ENCODE measurements around the gene CAB39. TPM values are rescaled to one million over a fixed set of nuclear protein-coding genes. Genes with fewer than 3 reads are reported as not detected.

Gene CAB39
- total RNA-seq, 4 donors from 2014 or later, result 73.6 to 105 (median 83.9) TPM

DNA sequence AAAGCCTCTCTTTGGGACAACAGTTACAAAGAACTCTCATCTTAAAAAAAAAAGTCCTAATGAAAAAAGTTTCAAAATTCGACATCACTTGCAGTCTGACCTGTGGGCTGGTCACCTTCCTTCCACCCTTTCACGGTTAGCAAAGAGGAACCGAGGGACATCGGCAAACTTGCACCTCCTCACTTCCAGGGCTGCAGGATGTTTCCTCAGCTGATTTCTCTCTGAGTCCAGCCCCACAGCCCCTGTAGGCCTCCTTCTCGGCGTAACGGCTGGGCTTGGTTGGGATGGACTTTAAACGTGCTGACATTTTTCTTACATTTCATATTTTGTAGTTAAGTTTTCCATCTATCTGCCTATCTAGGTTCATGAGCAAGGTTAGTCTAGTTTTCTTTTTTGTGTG is 5.7 kb upstream of the CAB39 start:
- Histone ChIP-seq H3K9me3 (peaks cover 0 to 7% (median 0%) of the 10 kb centered on the region in 4 donors), H3K27me3 (no peaks in the 10 kb centered on the region), H3K4me1 (peaks cover 0 to 5% (median 3%) of the 10 kb centered on the region in 4 donors), H3K4me3 (no peak overlapping the region), H3K27ac (replicated peaks in 1 of 4) (no peak overlapping the region), H3K36me3 (no peaks in the 10 kb centered on the region)
- intact Hi-C loops (cut with DNase I), result no loop called here
- DNase-seq (ENCODE audit: extremely low spot score), result no peak
- TF ChIP-seq, protein P1, sequence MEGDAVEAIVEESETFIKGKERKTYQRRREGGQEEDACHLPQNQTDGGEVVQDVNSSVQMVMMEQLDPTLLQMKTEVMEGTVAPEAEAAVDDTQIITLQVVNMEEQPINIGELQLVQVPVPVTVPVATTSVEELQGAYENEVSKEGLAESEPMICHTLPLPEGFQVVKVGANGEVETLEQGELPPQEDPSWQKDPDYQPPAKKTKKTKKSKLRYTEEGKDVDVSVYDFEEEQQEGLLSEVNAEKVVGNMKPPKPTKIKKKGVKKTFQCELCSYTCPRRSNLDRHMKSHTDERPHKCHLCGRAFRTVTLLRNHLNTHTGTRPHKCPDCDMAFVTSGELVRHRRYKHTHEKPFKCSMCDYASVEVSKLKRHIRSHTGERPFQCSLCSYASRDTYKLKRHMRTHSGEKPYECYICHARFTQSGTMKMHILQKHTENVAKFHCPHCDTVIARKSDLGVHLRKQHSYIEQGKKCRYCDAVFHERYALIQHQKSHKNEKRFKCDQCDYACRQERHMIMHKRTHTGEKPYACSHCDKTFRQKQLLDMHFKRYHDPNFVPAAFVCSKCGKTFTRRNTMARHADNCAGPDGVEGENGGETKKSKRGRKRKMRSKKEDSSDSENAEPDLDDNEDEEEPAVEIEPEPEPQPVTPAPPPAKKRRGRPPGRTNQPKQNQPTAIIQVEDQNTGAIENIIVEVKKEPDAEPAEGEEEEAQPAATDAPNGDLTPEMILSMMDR (IDR thresholded peaks at IDR 0.05), result no peak
- TF ChIP-seq EP300 (IDR thresholded peaks at IDR 0.05), result no peak
- no peak for TF ChIP-seq POLR2A (IDR thresholded peaks at IDR 0.05; ENCODE audit: low read depth)
- TF ChIP-seq POLR2AphosphoS5 (IDR thresholded peaks at IDR 0.05), result no peak
- 72% methylated on average over 8 of the region's 8 CpGs for WGBS

DNA sequence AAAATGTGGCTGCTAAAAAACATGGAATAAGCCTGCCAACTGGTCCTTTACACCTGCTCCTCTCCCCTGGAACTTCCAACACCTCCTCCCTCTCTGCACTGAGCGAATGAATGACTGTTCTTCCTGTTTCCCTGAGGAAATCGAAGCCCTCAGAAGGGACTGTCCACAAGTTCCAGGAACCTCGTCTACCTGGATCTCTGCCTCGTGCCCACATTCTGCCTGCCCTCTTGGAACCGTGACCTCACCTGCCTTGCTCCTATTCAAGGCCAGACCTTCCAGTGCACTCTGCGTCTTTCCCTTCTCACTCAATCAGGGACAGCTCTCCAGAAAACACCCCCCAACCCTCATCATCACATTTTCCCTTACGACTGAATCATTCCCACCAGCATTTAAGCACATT is 4.4 kb upstream of the CAB39 start:
- WGBS, result 76% methylated on average over 7 of the region's 7 CpGs

DNA sequence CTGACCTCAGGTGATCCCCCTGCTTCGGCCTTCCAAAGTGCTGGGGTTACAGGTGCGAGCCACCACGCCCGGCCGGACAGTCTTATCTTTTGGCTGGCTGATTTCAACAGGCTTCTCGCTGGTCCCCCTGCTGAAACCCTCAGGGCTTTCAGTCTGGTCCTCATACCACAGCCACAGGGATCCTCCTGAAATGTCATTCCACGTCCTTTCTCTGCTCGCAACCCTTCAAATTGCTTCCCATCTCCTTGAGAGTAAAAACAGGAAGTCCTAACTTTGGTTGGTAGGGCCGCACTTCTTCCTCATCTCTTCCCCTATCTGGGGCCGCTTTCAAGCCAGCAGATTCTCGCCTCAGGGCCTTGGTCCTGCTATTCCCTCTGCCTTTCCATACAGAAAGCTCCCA is 1.4 kb upstream of the CAB39 start:
- H3K4me1 ChIP-seq, result peaks cover 21 to 37% (median 29%) of the 10 kb centered on the region in 4 donors
- H3K27ac ChIP-seq (replicated peaks in 1 of 4), result peak overlapping the region in 1 of 4 donors; percentile 96
- TF ChIP-seq POLR2A (IDR thresholded peaks at IDR 0.05; ENCODE audit: low read depth) (no peak), EP300 (IDR thresholded peaks at IDR 0.05) (no peak), POLR2AphosphoS5 (IDR thresholded peaks at IDR 0.05) (no peak)
- TF ChIP-seq, protein P1 (IDR thresholded peaks at IDR 0.05), result no peak
- intact Hi-C loops (cut with DNase I), result no loop called here
- WGBS, result 92% methylated on average over 6 of the region's 11 CpGs
- H3K27me3 ChIP-seq, result no peaks in the 10 kb centered on the region
- H3K36me3 ChIP-seq, result no peaks in the 10 kb centered on the region
- H3K4me3 ChIP-seq, result no peak overlapping the region
- no peaks in the 10 kb centered on the region for H3K9me3 ChIP-seq
- DNase-seq (ENCODE audit: extremely low spot score), result no peak

More for the DNA sequence above, 4.4 kb upstream of the CAB39 start:
- H3K27ac ChIP-seq (replicated peaks in 1 of 4), result no peak overlapping the region
- H3K4me1 ChIP-seq, result peaks cover 0 to 9% (median 6%) of the 10 kb centered on the region in 4 donors
- H3K27me3 ChIP-seq, result no peaks in the 10 kb centered on the region
- no peaks in the 10 kb centered on the region for H3K9me3 ChIP-seq
- intact Hi-C loops (cut with DNase I), result no loop called here
- no peak overlapping the region for H3K4me3 ChIP-seq
- no peak for DNase-seq (ENCODE audit: extremely low spot score)
- TF ChIP-seq POLR2AphosphoS5 (IDR thresholded peaks at IDR 0.05), result no peak
- no peaks in the 10 kb centered on the region for H3K36me3 ChIP-seq

DNA sequence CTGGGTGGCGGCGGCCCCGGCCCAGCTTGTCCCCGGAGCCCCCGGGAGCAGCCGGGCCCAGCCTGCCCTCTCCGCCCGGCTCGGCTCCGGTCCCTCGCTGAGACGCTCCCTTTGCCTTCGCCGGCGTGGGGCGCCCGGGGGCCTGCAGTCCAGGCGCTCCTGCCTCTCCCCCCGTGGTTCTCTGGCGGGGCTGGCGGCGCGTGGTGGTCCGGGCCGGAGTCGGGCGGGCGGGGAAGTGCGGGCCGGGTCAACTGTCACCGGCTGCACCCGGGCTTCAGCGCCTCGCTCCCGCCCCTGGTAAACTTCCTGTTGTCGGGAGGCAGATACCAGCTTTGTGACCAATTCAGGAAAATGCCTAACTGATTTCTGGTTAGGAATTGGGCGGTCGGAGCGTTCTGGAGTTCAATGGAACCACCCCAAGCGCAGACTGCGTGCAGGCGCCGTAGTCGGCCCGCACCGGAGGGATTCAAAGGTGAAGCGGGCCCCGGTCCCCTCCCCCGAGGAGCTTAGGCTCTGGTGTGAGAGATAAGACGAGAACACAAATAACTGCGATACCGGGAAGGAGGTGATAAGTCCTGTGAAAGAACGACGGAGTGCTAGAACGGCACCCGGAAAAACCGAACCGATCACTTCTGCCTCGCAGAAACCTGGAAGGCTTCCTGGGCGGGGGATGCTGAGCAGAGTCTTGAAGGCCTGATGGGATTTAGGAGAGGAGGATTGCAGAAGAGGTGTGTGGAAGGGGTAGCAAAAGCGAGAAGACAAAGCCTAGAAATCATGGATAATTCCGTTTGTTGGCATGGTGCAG is 891 bp downstream of the CAB39 start:
- no peaks in the 10 kb centered on the region for H3K36me3 ChIP-seq
- intact Hi-C loops (cut with DNase I), result loop anchor here (2.0 kb wide), 1 partner anchor 85 kb away; no protein-coding TSS in a partner anchor
- no peaks in the 10 kb centered on the region for H3K9me3 ChIP-seq
- peak overlapping the region; percentile 97 to 99 (median 97) for H3K4me3 ChIP-seq
- under 1% methylated on average over 48 of the region's 62 CpGs for WGBS
- no peaks in the 10 kb centered on the region for H3K27me3 ChIP-seq
- no peak for DNase-seq (ENCODE audit: extremely low spot score)
- H3K27ac ChIP-seq (replicated peaks in 1 of 4), result peak overlapping the region; percentile 96 to 98 (median 97)
- peaks cover 37 to 59% (median 52%) of the 10 kb centered on the region in 4 donors for H3K4me1 ChIP-seq
- TF ChIP-seq, protein P1 (IDR thresholded peaks at IDR 0.05), result no peak
- no peak for TF ChIP-seq POLR2AphosphoS5 (IDR thresholded peaks at IDR 0.05)
- TF ChIP-seq POLR2A (IDR thresholded peaks at IDR 0.05; ENCODE audit: low read depth), result no peak
- TF ChIP-seq EP300 (IDR thresholded peaks at IDR 0.05), result no peak

DNA sequence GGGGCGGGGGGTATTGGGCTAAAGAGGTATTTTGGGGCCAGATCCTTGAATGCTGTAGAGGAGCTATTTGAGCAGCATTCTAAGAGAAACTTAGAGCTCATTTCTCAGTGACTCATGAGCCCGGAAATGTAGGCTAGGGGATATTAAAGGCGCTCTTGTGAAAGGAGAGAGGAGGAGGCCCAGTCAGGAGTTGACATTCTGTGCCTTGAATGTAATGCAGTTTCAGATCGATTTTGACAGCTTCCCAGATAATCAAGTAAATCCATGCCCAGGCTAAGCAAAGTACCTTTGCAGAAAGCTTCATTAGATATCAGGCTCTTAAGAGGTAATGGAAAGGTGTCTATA is 1.5 kb downstream of the CAB39 start:
- Histone ChIP-seq H3K9me3 (no peaks in the 10 kb centered on the region), H3K27ac (replicated peaks in 1 of 4) (peak overlapping the region; percentile 96 to 98 (median 97)), H3K27me3 (no peaks in the 10 kb centered on the region), H3K4me3 (peak overlapping the region; percentile 97 to 99 (median 97)), H3K36me3 (no peaks in the 10 kb centered on the region), H3K4me1 (peaks cover 41 to 65% (median 58%) of the 10 kb centered on the region in 4 donors)
- TF ChIP-seq EP300 (IDR thresholded peaks at IDR 0.05) (no peak), POLR2AphosphoS5 (IDR thresholded peaks at IDR 0.05) (no peak), POLR2A (IDR thresholded peaks at IDR 0.05; ENCODE audit: low read depth) (no peak)
- TF ChIP-seq, protein P1 (IDR thresholded peaks at IDR 0.05), result no peak
- intact Hi-C loops (cut with DNase I), result no loop called here
- no peak for DNase-seq (ENCODE audit: extremely low spot score)
- 2% methylated on average over 4 of the region's 4 CpGs for WGBS
